Epithelial cell of esophagus (primary cell): Measurements from ENCODE around the gene UCK2.

Experiments used
- DNase-seq: peaks from one replicate; pipeline ENCODE4 v3.0.0; 2010; ENCODE audit warnings: low read depth
- H3K4me3 ChIP-seq: 2 replicates; pipeline ENCODE4 v1.5.1; 2011; ENCODE audit warnings: mild to moderate bottlenecking, low read length, control low read depth
- TF ChIP-seq, protein P1 (sequence below): IDR thresholded peaks from 2 replicates; pipeline ENCODE4 v1.5.1; 2011; ENCODE audit warnings: low read depth, mild to moderate bottlenecking, low read length, control low read depth, inconsistent platforms; ENCODE audit not compliant: insufficient read depth; ENCODE audit errors: missing control alignments

Gene UCK2

DNA sequence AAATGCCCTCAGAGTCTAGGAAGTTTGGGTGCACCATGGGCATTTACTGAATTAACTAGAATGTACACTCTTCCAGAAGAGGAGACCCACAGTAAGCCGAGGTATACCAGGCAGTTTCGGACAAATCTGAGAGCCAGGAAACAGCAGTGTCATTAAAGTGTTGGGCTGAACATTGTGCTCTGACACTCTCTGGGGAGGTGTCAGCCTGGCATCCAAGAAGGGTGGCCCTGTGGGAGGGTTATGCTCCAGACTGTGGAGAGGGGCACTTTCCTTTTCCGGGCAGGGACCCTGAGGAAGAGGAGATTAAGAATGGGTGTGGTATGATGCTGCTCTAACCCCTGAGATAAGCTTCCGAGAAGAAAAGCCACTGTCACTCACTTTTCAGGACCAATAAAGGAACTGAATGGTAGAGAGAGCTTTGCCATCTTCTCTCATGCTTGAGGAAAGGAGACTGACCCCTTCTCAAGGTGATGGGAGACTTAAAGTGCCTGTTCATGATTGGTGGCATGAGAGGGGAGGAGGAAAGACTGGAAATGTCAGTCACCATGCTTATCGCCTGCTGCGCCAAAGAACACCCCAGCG, 98.2 kb downstream of the UCK2 start:
- TF ChIP-seq, protein P1, sequence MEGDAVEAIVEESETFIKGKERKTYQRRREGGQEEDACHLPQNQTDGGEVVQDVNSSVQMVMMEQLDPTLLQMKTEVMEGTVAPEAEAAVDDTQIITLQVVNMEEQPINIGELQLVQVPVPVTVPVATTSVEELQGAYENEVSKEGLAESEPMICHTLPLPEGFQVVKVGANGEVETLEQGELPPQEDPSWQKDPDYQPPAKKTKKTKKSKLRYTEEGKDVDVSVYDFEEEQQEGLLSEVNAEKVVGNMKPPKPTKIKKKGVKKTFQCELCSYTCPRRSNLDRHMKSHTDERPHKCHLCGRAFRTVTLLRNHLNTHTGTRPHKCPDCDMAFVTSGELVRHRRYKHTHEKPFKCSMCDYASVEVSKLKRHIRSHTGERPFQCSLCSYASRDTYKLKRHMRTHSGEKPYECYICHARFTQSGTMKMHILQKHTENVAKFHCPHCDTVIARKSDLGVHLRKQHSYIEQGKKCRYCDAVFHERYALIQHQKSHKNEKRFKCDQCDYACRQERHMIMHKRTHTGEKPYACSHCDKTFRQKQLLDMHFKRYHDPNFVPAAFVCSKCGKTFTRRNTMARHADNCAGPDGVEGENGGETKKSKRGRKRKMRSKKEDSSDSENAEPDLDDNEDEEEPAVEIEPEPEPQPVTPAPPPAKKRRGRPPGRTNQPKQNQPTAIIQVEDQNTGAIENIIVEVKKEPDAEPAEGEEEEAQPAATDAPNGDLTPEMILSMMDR, result no peak
- DNase-seq, result no peak
- H3K4me3 ChIP-seq, result no peak overlapping the region

DNA sequence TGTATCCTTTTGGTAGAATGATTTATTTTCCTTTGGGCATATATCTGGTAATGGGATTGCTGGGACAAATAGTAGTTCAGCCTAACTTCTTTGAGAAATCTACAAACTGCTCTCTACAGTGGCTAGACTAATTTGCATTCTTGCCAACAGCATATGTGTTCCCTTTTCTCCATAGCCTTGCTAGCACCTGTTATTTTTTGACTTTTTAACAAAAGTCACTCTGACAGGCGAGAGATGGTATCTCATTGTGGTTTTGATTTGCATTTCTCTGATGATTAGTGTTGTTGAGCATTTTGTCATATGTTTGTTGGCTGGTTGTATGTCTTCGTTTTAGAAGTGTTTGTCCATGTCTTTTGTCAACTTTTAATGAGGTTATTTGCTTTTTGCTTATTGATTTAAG, 99.8 kb downstream of the UCK2 start:
- no peak for DNase-seq
- TF ChIP-seq, protein P1, result no peak
- no peak overlapping the region for H3K4me3 ChIP-seq

DNA sequence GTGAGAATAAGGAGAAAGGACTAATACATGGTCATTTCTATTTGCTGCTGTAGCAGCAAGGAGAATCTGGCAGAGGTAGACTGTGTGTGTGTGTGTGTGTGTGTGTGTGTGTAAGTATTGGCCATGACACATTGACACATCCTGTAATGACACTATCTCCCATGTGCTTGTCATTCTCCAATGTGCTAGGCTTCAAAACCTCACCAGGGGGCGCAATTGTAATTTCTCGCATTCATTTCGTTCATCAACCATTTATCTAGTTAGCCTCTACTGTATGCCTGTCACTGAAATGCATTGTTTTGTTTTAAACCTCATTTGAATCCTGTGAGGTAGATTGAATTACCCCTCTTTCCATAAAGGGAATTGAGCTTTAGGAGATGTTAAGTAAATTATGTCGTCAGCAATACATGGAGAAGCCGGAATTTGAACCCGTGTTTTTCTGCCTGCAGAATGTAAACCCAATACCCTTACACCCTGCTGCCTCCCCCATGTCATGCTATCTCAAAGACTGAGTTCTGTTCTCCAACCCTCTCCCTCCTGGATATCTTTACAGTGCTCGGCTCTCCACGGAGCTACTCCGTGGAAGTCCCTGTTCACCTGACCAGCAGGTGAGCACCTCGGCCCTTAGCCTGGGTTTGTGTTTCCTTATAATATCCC, 100.8 kb downstream of the UCK2 start:
- peak; percentile 77 for DNase-seq
- no peak overlapping the region for H3K4me3 ChIP-seq
- TF ChIP-seq, protein P1, result peak; percentile 75

DNA sequence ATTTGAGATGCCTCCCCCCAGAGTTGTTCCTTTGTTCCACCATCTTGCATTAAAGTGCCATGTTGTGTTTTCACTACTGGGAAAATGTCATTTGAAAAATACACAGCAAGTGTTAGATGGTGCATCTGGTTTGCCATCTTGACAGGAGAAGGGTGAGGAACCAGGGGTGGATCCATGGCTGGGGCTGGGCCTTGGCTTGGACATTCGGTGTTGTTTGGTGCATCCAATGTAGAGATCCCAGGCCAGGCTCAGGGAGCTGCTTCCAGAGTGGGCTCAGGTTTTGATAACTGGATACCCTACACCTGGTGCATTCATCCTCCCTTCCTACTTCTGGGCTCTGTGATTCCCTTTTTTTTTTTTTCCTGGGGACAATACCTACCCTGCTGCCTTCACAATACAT, 103.5 kb downstream of the UCK2 start:
- DNase-seq, result no peak
- TF ChIP-seq, protein P1, result no peak
- no peak overlapping the region for H3K4me3 ChIP-seq

DNA sequence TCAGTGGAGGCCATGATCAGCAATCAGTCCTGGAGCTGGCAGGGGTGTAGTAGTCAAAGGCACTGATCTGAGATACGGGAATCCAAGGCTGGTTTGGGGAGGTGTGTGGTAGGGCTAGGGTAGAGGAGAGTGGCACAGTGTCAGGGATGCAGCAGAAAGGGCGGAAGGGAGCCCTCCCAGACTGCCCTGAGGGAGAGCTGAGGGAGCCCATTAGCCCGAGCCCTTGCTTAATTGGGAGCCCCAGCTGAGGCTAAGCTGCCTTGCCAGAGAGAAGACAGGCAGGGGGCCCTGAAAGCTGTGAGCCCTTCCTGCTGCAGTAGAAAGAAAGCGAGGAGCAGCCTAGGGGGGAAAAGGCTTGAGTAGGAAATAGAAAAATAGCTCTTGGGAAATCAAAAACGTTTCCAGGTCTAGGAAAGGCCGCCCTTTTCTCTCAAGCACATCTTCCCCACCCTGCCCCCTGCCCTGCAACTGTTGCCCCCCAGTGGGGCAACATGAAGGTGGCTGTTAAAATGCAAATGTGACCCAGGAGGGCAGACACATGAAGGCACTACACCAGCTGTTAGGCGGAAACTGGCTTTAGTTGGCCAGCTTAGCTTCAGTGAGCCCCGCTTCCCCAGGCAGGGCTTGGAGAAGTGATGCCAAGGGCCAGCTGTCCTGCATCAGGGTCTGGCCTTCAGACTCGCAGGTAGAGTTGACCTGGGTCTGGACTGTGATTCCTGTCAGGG, 106.2 kb downstream of the UCK2 start:
- TF ChIP-seq, protein P1, result no peak
- no peak for DNase-seq
- no peak overlapping the region for H3K4me3 ChIP-seq

DNA sequence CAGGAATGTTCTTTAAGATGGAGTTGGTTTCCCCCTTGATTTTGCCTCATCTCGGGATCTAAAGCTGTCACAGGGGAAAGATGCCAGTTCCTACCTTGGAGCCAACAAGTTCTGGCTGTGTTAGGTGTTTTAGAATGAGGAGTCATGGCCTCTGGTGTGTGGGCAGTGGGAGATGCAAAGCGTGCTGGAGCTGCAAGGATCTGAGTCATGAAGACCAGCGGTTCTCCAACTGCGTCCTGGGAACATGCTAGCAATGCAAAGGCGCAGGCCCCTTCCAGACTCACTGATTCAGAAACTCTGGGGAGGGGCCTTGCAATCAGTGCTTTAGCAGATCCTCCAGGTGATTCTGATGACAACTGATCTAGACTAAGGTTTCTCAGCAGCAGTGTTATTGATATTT, 109.1 kb downstream of the UCK2 start:
- TF ChIP-seq, protein P1, result no peak
- no peak for DNase-seq
- no peak overlapping the region for H3K4me3 ChIP-seq

DNA sequence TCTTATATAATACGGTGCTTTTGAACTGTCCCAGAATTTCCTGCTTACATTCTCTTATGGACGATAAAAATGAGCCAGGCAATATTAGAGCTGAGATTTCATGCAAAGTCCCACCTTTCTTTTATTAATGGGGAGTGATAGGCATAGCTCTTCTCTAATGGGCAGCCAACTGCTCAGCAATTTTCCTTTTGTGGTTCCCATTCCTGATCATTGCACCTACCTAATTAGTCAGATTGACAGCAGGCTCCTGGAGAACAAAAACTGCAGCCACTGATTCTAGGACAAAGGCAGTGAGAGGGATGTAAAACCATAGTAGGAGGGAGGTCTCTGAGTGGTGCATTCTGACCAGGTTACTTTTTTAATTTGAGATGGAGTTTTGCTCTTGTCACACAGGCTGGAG, 110.4 kb downstream of the UCK2 start:
- DNase-seq, result no peak
- H3K4me3 ChIP-seq, result no peak overlapping the region
- TF ChIP-seq, protein P1, result no peak
